Stimulated activated CD8-positive, alpha-beta memory T cell treated with anti-CD3 and anti-CD28 coated beads, Interleukin-15, amount 100 ng/mL, for 48 hours (primary cell): ENCODE results near the gene ZNF536.
"Not testable (repeated sequence)": the region's sequence is repeated elsewhere in the genome, so short reads cannot be mapped to it uniquely, and the experiment has no call there.

Experiments used
- DNase-seq, 2 donors: peaks; one replicate each; pipeline ENCODE4 v3.0.0-alpha.2; 2020; ENCODE audit warnings: low read depth in 2 of 2

Gene ZNF536

DNA sequence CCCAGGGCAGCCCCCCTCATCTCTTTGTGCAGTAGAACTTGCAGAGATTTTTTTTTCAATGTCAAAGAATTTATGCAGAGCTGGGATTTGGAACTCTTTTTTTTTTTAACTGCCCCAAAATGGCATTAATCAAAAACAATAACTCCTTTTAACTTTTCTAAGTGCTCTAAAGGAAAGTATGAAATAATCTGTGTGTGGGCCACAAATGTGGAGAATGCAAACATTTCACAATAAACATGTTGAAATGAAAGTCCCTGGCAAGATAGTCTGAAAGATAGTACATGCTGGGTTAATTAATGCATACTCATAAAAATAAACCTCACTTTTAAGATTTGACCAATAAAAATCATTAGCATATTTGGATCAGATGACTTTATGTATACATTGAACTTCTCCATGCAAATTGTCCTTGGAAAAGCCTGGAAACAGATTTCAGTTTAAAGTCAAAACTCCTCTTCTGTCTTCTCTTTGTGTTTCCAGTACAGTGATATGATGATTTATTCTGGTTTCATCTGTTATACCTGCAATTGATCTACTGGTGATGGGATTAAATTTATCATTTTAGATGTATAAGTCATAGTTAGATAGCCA is 30.5 kb upstream of the ZNF536 start:
- no peak for DNase-seq

DNA sequence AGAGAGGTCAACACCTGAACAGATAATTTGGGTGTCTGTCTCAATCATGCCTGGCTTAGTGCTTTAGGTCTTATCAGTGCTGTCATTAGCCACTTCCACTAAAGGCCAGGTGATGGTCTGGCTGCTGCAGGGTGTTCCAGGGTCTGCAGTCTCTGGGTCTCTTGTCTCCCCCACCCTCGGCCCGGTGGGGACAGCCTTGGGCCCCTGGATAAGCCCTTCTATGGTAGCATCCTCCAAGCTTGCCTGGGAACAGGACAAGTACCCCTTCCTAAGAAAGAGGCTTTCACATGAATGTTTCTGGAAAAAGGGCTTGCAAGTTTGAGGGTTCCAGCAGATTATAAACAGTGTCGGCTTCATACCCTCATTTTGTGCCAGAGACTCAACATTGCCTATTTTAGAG is 29.3 kb upstream of the ZNF536 start:
- DNase-seq, result no peak

DNA sequence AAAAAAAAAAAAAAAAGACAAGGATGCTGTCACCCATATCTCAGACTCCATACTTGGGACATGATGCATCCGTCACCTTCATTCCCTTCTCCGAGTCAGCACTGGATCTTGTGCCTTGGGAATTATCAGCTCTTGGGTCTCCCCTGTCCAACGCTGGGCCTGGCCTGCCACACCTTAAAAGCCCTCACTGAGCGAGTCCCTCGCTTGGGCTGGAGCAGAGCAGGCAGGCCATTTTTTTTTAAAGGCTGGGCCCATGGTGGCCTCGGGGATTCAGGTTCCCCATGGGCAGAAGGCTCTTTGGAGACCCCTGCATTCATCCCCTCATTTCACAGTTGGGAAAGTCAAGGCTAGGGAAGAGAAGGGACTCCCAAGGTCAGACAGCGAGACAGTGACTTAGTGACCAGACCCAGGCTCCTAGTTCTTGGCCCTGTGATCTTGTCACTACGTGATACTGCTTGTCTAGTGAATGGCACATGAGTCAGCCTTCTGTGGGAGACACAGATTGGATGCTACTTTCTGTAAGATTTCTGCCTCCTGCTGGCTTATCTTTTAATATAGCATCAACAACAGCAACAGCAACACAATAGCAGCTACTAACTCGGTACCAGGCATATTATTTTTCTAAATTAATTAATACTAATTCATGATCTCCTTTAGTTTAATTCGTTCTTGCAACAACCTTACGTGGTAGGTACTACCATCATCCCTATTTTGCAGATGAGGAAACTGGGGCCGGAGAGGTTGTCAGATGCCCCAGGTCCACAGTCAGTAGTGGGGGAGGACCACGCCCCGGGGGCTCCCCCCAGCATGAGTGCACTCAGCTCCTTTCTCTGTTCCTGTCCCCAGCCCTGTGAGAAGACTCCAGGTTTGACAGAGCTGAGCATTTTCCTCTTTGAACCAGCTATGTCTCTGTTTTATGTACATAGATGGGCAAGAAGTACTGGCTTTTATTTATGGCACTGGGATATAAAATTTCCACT is 27.4 kb upstream of the ZNF536 start:
- no peak for DNase-seq

DNA sequence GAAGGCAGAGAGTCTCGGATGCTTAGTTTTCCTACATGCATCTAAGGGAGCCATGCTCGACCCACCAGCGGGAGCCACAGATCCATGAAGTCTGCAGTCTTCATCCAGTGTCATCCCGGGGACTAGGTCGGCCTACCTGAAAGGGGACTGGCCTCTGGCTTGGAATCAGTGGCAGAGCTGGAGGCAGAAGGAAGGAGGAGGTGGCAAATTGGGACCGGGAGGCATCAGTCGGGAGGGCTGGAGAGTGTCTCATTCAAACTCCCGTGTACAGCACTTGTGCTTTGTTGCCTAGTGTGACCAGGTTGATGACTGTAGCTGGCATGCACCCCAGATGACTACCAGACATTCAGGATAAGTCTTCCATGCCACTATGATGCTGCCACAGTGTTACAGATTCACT is 26.5 kb upstream of the ZNF536 start:
- no peak for DNase-seq

DNA sequence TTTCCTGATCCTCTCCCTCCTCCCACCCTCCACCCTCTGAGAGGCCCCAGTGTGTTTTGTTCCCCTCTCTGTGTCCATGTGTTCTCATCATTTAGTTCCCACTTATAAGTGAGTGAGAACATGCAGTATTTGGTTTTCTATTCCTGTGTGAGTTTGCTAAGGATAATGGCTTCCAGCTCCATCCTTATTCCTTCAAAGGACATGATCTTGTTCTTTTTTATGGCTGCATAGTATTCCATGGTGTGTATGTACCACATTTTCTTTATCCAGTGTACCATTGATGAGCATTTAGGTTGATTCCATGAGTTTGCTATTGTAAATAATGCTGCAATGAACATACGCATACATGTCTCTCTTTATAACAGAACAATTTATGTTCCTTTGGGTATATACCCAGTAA is 25.7 kb upstream of the ZNF536 start:
- not testable (repeated sequence) for DNase-seq

DNA sequence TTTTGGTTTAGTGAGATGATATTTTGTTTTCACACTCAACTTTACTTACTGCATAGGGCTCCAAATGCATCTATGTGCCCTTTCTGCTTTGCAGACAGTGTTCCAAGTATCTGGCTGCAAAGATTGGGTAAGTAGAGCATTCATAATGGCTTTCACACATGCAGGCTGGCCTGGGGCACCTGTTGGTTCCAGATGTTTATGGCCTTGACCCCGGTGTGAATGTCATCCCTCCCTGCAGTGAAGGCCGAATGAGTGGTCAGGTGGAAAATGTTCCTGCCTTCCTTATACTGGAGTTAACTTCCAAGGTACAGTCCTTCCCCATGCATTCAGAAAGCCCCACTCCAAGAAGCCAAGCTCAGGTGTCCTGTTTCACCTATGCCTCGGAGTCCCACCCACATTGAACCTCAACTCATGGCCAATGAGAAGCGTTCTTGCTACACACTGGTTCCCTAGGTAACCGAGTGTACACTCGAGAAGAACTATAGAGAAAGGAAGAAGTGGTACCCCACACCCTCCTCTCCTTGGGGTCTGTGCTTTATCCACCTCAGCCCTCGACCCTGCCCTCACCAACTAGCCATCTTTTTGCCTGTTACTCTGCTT is 23.0 kb upstream of the ZNF536 start:
- no peak for DNase-seq

DNA sequence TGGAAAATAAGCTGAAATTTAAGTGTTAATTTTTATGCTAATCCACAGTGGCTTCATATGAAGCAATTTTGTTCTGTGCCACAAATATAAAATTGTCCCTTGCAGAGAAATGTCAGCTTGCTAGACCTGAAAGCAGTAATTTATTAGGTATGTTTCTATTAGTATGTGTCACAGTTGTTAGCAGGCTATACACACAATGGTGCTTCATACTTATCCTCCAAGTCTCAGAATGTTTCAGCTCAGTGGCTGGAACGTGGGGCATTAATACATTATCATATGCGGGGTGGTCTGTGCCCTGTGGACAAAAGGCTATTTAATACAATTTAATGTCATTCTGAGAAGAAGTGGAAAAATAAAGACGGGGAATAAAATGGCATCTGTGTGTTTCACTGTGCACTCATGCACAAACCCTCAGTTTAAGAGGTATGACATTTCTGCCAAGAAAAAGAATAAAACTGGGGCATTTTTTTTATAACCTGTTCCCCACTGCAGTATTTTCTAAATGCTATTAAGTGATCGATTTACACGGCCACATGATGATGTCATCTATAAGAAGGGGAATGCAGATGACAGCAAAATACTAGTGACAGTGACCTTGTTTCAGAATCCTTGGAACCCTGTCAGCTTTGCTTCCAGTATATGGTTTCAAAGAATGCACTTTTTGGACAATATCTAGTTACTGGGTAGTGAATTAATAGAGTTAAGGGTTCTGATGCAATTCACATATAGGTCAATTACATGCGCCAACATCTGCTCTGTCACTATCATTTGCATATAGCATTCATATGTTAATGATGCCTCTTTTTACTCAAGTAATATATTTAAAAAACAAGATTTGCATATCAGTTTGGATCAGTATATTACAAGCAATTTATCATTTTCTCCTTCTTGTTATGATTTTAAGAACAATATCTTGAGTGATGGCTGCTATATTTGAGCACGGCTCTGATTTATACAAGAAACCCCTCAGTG is 21.2 kb upstream of the ZNF536 start:
- DNase-seq, result no peak

DNA sequence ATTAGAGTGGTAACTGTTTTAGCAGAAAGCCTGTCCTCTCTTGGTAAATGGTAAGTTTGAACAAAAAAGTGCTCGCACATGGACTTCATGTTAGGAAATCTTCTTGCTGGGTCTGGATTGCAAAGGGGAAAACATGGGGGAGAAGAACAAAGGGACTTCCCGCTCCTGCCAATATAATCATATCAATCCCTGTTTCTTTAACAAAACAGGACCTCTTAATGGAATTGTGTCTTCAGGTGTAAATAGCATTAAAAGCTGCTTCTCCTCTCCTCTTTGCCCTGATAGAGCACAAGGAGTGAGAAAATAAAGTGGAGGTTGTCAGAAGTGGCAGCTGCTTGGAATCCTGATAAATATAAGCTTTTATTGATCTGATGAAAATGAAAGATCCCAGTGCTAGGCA is 20.4 kb upstream of the ZNF536 start:
- no peak for DNase-seq

DNA sequence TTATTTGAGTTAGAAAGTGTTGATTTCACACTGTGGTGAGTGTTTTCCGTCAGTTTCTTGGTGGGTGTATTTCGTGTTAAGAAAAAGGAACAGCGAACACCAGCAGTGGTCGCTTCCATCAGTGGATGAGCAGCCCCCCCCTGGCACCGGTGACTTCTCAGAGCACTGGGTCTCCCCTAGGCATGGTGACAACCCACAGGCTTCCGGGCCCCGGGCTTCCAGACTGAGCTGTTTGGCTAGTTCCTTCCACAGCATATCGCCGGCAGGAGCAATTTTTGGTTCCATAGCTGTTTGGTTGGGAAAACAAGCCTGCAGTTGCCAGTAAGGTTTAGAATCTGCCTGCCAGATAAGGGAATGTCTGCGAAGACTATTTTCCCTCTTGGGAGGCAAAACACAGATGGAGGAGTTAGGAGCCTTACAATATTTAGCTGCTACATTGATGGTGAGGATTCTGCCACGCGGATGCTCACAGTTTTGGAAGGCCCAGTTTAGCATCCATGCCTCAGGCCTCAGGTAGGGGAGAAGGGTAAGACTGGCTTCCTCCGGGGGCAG is 18.7 kb upstream of the ZNF536 start:
- no peak for DNase-seq

DNA sequence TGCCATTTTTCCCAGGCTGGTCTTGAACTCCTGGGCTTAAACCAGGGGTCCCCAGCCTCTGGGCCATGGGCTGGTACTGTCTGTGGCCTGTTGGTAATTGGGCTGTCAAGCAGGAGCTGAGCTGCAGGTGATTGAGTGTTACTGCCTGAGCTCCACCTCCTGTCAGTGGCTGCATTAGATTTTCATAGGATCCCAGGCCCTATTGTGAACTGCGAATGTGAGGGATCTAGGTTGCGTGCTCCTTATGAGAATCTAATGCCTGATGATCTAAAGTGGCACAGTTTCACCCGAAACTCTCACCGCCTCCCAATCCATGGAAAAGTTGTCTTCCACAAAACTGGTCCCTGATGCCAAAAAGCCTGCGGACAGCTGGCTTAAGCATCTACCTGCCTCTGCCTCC is 16.6 kb upstream of the ZNF536 start:
- no peak for DNase-seq

DNA sequence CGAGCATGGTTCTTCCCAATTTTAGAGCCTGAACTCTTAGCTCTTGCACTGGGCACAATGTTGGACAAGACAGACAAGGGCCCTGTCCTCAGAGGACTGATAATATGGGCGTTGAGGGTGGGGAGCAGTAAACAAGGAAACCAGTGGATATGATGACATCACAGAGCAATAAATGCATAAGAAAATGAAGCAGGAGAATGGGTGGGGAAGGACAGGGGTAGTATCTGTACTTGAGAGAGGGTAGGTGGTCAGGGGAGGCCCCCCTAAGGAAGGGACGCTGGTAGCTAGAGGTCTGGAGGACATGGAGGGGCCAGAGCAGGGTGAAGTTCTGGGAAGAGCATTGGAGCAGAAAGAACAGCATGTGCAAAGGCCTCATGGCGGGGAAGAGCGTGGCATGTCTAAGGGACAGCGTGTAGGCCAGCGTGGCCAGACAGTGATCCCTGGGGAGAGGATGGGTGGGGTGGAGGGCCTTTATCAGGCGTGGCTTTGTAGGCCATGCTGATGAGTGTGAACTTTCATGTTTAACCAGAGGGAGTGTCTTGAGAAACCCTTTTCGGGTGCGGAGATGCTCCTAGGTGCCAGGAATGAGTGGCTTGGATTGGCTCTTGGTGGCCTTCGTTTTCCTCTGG is 15.1 kb upstream of the ZNF536 start:
- no peak for DNase-seq

DNA sequence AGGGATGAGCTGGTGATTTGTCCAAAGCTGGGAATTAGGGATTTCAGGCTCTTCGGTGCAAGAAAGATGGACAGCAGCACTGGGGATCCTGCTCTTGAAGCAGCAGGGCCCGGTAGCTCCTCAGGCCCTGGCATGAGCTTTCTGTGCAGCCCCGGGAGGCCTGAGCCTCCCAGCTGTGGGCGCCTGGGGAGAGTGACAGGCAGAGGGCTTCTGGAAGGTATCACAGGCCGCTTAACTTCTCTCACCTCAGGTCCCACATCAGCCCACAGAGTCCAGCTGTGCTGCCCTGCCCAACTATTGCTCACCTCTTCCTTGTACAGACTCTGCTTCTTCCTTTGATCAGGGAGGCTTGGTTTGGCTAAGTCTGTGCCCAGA is 14.6 kb upstream of the ZNF536 start:
- DNase-seq, result no peak

DNA sequence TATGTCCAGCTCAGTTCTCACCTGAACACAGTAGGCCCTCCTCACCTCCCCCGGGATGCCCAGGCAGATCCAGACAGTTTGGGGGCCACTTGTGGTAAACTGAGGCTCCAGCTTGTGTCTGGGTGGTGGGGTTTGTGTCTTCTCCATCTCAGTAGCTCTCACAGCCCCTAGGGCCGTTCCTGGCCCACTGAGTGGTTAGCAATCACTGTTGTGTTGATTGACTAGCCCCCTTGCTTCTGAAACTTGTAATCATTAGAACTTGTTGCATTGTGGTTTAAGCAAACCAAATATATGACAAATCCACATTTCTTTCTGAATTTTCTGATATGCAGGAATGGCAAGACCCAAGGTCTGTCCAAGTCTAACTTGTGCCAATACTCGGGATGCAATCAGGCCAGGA is 13.9 kb upstream of the ZNF536 start:
- no peak for DNase-seq

DNA sequence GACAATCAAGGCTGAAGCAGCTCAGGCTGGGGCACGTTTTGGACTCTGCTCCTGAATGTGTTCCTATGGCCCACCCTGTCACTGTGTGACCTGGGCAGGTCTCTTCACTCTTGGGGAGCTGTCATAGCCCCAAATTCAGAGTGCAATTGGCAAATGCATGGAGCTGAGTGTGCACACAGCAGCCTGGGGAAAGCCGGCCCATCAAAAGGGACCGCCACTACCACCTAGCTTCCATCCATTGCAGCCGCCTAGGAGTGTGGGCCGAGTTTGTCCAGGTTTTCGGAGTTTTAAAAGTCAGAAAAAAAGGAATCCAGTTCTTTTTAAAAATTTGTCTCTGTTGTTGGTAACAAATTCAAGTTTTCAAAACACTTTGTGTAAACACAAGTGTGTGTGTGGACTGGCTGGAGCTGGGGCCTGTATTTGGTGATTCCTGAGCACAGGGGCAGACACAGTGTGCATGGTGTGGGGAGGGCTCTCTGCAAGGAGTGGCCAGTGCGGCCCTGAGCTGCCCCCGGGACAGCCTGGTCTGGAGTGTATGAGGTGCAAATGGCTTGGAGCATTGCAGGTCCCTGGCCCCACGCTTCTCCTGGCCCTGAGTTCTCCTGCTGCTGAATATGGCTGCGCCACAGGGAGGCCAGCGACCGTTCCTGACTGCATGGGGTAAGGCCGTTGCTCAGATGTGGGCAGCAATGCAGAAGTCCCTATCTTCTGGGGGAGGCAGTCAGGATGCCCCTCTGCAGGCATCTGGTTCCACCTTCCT is 13.2 kb upstream of the ZNF536 start:
- no peak for DNase-seq

DNA sequence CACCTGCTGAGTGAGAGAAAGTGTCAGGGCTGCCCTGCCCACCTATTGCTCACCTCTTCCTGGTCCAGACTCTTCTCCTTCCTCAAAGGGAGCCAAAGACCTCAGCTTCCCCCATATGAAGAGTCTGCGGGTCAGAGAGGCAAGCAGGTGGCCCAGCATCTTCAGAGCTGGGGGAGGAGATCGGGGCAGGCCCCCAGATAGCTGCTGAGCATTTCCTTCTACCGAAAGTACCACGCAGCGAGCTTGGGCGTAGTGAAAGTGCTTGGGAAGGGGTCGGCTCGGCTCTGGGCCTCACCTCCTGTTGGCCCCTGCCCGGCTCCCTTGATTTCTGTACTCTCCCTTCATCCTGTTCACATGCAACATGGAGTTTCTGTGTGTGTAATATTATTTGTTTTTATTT is 12.2 kb upstream of the ZNF536 start:
- DNase-seq, result no peak

DNA sequence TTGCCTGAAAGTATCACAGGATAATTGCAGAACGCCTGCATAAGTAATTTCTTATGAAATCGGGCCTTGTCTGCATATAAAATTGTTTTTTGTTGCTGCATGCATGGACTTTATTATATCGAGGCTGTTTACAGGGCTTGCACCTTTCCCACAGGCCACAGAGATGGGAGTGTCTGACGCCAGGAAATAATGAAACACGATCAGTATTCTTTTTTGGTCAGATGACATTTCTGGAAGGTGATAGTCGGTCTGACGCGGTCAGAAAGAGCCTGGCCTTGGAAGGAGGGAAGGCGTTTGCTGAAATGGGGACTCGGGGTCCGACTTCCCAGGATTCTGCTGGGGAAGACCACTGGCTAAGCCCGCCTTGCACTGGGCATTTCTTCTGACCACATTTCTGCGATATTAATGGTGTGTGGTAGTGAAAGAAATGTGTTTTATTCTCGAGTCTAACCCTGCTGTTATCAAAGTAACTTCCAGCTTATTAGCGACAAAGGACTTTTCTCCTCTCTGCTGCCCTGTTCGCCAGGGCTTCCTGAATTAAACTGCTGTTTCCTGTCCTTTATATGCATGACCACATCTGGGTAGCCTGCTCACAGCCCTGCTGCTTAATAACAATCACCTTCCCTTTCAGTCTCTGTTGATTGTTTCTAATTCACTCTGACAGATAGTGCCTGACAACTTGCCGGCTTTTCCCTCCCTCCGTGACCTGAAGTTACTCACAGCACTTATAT is 11.6 kb upstream of the ZNF536 start:
- no peak for DNase-seq

DNA sequence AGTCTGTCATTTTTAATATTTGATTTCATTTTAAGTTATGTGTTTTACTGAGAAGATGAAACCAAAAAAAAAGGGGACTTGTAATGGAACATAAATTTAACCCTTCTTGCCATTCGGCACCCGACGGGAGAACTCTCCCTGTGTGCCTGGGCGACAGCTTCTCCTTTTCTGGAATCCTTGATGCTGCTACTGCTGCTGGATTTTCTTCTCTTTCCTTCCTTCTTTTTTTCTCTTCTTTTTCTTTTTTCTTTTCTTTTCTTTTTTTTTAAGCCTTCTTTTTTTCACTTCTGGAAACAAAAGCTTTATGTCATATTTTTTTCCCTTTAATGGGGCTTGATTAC is 11.1 kb upstream of the ZNF536 start:
- no peak for DNase-seq

DNA sequence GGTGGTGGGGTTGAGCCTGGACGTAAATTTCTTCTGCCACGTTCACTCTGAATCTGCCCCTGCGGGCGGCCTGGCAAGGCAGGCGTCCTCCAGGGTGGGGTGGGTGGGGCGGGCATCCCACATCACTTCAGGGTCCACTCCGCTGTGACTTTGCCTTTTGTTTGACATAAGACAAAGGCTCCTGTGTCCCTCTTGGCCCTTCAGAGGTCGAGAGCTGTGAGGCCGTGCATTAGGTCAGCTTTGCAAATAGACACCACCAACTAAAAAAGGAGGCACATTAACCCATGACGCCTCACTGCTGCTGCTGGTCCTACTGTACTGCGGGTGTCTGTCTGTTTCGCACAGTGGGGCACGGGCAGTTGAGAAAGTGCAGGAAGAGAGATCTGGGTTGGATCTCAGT is 10.5 kb upstream of the ZNF536 start:
- no peak for DNase-seq

DNA sequence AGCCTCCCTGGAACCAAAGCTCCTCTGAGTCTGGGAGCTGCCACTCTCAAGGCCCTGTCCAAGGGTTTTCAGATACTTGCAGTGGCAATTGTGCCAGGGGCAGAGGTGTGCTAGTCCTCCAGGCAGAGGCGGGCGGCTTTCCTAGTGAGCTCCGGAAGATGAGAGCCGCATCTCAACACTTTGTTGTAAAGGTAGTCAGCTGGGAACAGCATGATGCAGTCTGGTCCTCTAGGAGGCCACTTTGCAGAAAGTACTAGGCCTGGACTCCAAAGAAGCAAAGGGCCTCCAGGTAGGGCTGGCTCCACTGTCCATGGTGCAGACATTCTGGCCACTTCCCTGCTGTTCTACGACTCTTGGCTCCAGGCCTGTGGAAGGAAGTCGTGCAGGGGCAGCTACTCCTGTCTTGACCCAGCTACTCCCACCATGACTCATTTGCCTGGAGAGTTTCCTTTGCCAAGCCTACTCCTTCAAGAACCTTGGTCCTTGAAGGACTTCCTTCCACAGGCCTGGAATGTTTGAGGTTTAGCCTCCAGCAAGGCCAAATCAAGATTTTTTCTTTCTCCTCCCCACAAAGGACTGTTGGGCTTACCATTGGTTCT is 9.9 kb upstream of the ZNF536 start:
- DNase-seq, result no peak
